Transverse colon (tissue), 4 donors: Measurements from ENCODE around the gene TOMM34. TPM values are rescaled to one million over a fixed set of nuclear protein-coding genes. Genes with fewer than 3 reads are reported as not detected.

ENCODE experiments used
- DNase-seq: peaks from one replicate; pipeline ENCODE4 v3.0.0-alpha.2; 2019
- H3K27ac ChIP-seq, 4 donors: fragments of 200-600 bp; sonication (generic); 2 replicates each; pipeline ENCODE4 v1.5.1; 2016 to 2018; ENCODE audit warnings: inconsistent platforms in 4 of 4
- H3K27me3 ChIP-seq: fragments of 200-600 bp; sonication (generic); 2 replicates; pipeline ENCODE4 v1.5.1; 2017; ENCODE audit warnings: inconsistent platforms
- H3K36me3 ChIP-seq, 4 donors: fragments of 200-600 bp; sonication (generic); 2 replicates each; pipeline ENCODE4 v1.5.1; 2017 to 2019; ENCODE audit warnings: inconsistent platforms in 4 of 4
- H3K4me1 ChIP-seq, 4 donors: fragments of 200-600 bp; sonication (generic); 2 replicates each; pipeline ENCODE4 v1.5.1; 2017 to 2020; ENCODE audit warnings: inconsistent platforms in 4 of 4
- H3K4me3 ChIP-seq, 4 donors: fragments of 200-600 bp; sonication (generic); 1 replicate in 1 of 4; 2 replicates in 3 of 4; pipeline versions ENCODE4 v1.5.1 to v1.6.1; 2017 to 2019; ENCODE audit warnings: inconsistent platforms in 4 of 4
- H3K9me3 ChIP-seq, 2 donors: fragments of 200-600 bp; sonication (generic); 2 replicates each; pipeline ENCODE4 v1.5.1; 2017 to 2019; ENCODE audit warnings: inconsistent platforms in 2 of 2
- EP300 ChIP-seq: sonication (generic); formaldehyde crosslinking; IDR thresholded peaks from one replicate; pipeline ENCODE4 v1.6.1; 2017; ENCODE audit warnings: antibody characterized with exemption, low read depth
- POLR2A ChIP-seq: fragments of 450-650 bp; IDR thresholded peaks from one replicate; pipeline ENCODE4 v1.6.1; 2016; ENCODE audit warnings: antibody characterized with exemption, mild to moderate bottlenecking, moderate library complexity
- POLR2AphosphoS5 ChIP-seq, 3 donors: sonication (generic); formaldehyde crosslinking; IDR thresholded peaks; one replicate each; pipeline ENCODE4 v1.6.1; 2016; ENCODE audit warnings: antibody characterized with exemption in 3 of 3
- WGBS, 2 donors: methylation state at CpG; one replicate each; pipeline ENCODE4 v1.1.5; 2018; ENCODE audit warnings: low coverage in 1 of 2; 5-methylcytosine and 5-hydroxymethylcytosine counted together
- in situ Hi-C, 4 donors: fragments of 200-750 bp; cut with MboI; loops; one replicate each; pipeline versions ENCODE4 v1.15.0 to v1.15.1; 2017; ENCODE audit warnings: low sequenced_read_pairs in 3 of 4, low pct_ligation_motif_present in 1 of 4, low pct_unique_long_range_greater_than_20kb in 1 of 4
- intact Hi-C: fragments of 100-400 bp; cut with DNase I; formaldehyde crosslinking; loops from one replicate; pipeline ENCODE4 v1.15.1; 2023; ENCODE audit warnings: low total_unique reads
- total RNA-seq, 4 donors: library from RNA; depleted of rRNA; stranded (reverse); fragments of >200 nt; gene quantifications; one replicate each; pipeline ENCODE4 v1.1.0, GENCODE V29; 2016
- TF ChIP-seq, protein P1 (sequence below), 5 experiments: fragments of 200-600 bp in 3 of 5; fragments of 450-650 bp in 2 of 5; sonication (generic) in 3 of 5; IDR thresholded peaks; 1 replicate in 2 of 5; 2 replicates in 3 of 5; pipeline ENCODE4 v1.5.1; 2016 to 2017; ENCODE audit warnings: antibody characterized with exemption in 5 of 5, inconsistent platforms in 3 of 5, mild to moderate bottlenecking in 2 of 5, moderate library complexity in 1 of 5

Gene TOMM34, protein sequence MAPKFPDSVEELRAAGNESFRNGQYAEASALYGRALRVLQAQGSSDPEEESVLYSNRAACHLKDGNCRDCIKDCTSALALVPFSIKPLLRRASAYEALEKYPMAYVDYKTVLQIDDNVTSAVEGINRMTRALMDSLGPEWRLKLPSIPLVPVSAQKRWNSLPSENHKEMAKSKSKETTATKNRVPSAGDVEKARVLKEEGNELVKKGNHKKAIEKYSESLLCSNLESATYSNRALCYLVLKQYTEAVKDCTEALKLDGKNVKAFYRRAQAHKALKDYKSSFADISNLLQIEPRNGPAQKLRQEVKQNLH
- total RNA-seq, result 10 to 100 TPM in 2 of 4 donors, 1 to 10 TPM in 2; 1.2 to 14.8 (median 9.4) TPM

DNA sequence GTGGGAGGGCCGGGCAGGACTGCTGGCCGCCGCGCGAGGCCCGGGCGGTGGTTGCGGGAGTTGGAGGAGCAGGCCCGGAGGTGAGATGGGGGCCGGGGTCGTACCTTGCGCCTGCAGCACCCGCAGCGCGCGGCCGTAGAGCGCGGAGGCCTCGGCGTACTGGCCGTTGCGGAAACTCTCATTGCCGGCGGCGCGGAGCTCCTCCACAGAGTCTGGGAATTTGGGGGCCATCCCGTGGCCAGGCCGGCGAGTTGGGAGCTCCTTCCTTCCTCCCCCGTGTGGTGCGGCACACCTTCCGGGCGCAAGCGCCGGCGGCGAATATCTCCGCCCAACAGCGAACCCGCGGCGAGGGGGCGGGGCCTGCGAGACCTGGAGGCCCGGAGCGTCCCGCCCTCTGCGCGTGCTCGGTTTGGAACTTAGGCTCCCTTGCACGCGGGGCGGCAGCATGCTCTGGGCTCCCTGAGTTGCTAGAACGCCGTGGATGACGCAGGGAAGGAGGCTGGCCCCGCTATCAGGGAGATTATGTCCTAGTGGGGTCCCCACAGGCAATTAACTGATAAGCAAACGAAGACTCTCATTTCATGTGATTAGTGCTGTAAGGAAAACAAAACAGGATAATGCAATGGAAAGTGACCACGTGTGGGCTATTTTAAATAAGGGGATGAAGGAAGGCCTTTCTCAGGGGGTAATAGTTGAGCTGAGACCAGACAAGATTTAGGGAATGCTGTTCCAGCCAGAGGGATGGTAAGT lies at the start of gene TOMM34:
Gene TOMM34 (minus strand): TSS at position 295 of the 750 bp plus-strand sequence. CDS start 64 bp downstream, at position 231.
- Histone ChIP-seq H3K4me1 (peaks cover 5 to 24% (median 14%) of the 10 kb centered on the region in 4 donors), H3K27me3 (no peaks in the 10 kb centered on the region), H3K9me3 (no peaks in the 10 kb centered on the region), H3K27ac (peak within 1 kb of the TSS; percentile 79 to 89 (median 85)), H3K4me3 (peak within 1 kb of the TSS; percentile 55 to 85 (median 77)), H3K36me3 (peaks cover 0 to 4% (median 1%) of the 10 kb centered on the region in 4 donors)
- WGBS, 2 donors, result 0 to 1% methylated on average over 1 to 20 of the region's 60 CpGs
- TF ChIP-seq EP300, result no peak
- TF ChIP-seq, protein P1, sequence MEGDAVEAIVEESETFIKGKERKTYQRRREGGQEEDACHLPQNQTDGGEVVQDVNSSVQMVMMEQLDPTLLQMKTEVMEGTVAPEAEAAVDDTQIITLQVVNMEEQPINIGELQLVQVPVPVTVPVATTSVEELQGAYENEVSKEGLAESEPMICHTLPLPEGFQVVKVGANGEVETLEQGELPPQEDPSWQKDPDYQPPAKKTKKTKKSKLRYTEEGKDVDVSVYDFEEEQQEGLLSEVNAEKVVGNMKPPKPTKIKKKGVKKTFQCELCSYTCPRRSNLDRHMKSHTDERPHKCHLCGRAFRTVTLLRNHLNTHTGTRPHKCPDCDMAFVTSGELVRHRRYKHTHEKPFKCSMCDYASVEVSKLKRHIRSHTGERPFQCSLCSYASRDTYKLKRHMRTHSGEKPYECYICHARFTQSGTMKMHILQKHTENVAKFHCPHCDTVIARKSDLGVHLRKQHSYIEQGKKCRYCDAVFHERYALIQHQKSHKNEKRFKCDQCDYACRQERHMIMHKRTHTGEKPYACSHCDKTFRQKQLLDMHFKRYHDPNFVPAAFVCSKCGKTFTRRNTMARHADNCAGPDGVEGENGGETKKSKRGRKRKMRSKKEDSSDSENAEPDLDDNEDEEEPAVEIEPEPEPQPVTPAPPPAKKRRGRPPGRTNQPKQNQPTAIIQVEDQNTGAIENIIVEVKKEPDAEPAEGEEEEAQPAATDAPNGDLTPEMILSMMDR (IDR thresholded peaks at IDR 0.05), result no peak
- peak; percentile 76 to 90 (median 88) for TF ChIP-seq POLR2AphosphoS5 (IDR thresholded peaks at IDR 0.05)
- TF ChIP-seq POLR2A, result peak; percentile 73
- intact Hi-C loops, result no loop called here
- in situ Hi-C loops, result no loop called here
- peak; percentile 97 for DNase-seq

DNA sequence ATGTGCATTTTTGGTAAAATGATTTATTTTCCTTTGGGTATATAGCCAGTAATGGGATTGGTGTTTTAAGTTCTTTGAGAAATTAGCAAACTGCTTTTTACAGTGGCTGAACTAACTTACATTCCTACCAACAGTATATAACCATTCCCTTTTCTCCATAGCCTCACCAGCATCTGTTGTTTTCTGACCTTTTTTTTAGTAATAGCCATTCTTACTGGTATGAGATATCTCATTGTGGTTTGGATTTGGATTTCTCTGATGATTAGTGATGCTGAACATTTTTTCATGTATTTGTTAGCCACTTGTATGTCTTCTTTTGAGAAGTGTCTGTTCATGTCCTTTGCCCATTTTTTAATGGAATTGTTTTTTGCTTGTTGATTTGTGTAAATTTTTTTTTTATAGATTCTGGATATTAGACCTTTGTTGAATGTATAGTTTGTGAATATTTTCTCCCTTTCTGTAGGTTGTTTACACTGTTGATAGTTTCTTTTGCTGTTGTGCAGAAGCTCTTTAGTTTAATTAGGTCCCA lies 48.4 kb upstream of the TOMM34 start:
- H3K4me3 ChIP-seq, result no peak overlapping the region

DNA sequence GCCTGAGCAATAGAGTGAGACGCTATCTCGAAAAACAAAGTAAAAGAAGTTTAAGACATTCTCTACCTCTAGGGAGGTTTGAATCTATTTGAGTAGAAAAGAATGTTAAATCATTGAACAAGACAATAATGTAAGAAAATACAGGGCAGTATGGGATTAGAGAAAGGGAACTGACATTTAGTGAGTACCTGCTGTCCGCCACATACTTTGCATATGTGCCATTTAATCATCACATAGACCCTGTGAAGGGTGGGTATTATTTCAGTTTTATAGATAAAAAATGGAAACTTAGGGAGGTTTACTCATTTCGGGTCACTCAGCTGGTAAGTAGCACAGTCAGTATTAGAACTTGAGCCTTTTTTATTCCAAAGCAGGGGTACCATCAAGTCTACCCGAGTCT lies 37.5 kb upstream of the TOMM34 start:
- Histone ChIP-seq H3K27ac (no peak overlapping the region), H3K36me3 (peaks cover 0 to 45% (median 17%) of the 10 kb centered on the region in 4 donors), H3K4me1 (peaks cover 0 to 14% (median 5%) of the 10 kb centered on the region in 4 donors), H3K9me3 (no peaks in the 10 kb centered on the region), H3K4me3 (no peak overlapping the region), H3K27me3 (no peaks in the 10 kb centered on the region)
- TF ChIP-seq, protein P1 (IDR thresholded peaks at IDR 0.05), result no peak
- TF ChIP-seq POLR2AphosphoS5 (IDR thresholded peaks at IDR 0.05) (no peak), EP300 (no peak), POLR2A (no peak)
- intact Hi-C loops, result no loop called here
- no peak for DNase-seq
- WGBS, 2 donors, result 90 to 91% methylated on average over 5 of the region's 5 CpGs
- in situ Hi-C loops, result no loop called here

More for the DNA sequence above, 48.4 kb upstream of the TOMM34 start:
- Histone ChIP-seq H3K27ac (no peak overlapping the region), H3K9me3 (no peaks in the 10 kb centered on the region), H3K4me1 (peaks cover 0 to 10% (median 0%) of the 10 kb centered on the region in 4 donors), H3K36me3 (peaks cover 0 to 20% (median 5%) of the 10 kb centered on the region in 4 donors), H3K27me3 (no peaks in the 10 kb centered on the region)
- no peak for DNase-seq
- TF ChIP-seq EP300 (no peak), POLR2AphosphoS5 (IDR thresholded peaks at IDR 0.05) (no peak), POLR2A (no peak)
- TF ChIP-seq, protein P1 (IDR thresholded peaks at IDR 0.05), result no peak
- intact Hi-C loops (no loop called here), in situ Hi-C loops (loop anchor here in 1 of 4 donors (10.0 to 25.0 kb wide), 2 partner anchors 86 to 279 kb away; no protein-coding TSS in a partner anchor)

DNA sequence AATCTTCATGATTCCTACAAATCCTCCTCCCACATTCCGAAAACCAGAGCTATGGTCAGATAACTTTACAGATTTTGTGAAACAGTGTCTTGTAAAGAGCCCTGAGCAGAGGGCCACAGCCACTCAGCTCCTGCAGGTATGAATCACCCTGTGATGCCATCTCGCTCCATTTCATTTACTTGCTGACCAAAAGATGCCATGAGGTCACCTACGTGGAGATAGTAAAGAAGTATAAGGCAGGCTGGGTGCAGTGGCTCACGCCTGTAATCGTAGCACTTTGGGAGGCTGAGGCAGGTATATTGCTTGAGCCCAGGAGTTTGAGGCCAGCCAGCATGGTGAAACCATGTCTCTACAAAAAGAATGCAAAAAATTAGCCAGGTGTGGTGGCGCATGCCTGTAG lies 37.0 kb upstream of the TOMM34 start:
- H3K27me3 ChIP-seq, result no peaks in the 10 kb centered on the region
- TF ChIP-seq POLR2AphosphoS5 (IDR thresholded peaks at IDR 0.05) (no peak), POLR2A (no peak), EP300 (no peak)
- TF ChIP-seq, protein P1 (IDR thresholded peaks at IDR 0.05), result no peak
- intact Hi-C loops, result no loop called here
- 93 to 100% methylated on average over 2 to 6 of the region's 6 CpGs for WGBS, 2 donors
- H3K4me1 ChIP-seq, result peaks cover 0 to 19% (median 8%) of the 10 kb centered on the region in 4 donors
- no peak overlapping the region for H3K27ac ChIP-seq
- in situ Hi-C loops, result no loop called here
- no peaks in the 10 kb centered on the region for H3K9me3 ChIP-seq
- H3K36me3 ChIP-seq, result peaks cover 0 to 40% (median 17%) of the 10 kb centered on the region in 4 donors
- DNase-seq, result no peak
- no peak overlapping the region for H3K4me3 ChIP-seq
